DOHH2 (cell line): Measurements from ENCODE around the gene ANO10.

Experiments used
- CTCF ChIP-seq: fragments of 200-600 bp; sonication (generic); IDR thresholded peaks from one replicate; pipeline ENCODE4 v1.5.1; 2014; ENCODE audit warnings: antibody characterized with exemption, mild to moderate bottlenecking, low read depth, low read length; ENCODE audit not compliant: poor library complexity, severe bottlenecking
- EZH2phosphoT487 ChIP-seq: fragments of 200-600 bp; sonication (generic); IDR thresholded peaks from 2 replicates; pipeline ENCODE4 v1.6.1; 2017; ENCODE audit warnings: borderline replicate concordance, mild to moderate bottlenecking, antibody characterized with exemption, low read length, moderate library complexity, mixed read lengths

DNA sequence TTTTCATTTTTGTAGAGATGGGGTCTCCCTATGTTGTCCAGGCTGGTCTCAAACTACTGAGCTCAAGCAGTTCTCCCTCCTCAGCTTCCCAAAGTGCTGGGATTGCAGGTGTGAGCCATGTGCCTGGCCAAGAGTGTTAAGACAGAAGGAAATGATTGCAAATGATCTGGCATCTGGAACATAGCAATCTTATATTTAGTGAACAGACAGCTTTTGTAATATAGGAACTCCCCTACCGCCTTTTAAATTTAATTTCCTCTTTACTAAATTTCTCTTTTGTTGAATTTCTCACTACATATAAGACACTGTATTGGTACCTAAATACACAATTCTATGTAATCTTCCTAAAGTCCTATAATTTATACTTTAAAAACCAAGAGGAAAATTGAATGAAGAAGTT lies 13.1 kb downstream of the ANO10 start:
- TF ChIP-seq CTCF, result no peak
- no peak for TF ChIP-seq EZH2phosphoT487
